ENCODE results near the gene CNOT1.
"Not testable (repeated sequence)": the region's sequence is repeated elsewhere in the genome, so short reads cannot be mapped to it uniquely, and the experiment has no call there.

CNOT1 gene

GRCh38 chr16:58577141-58577540, 52.5 kb downstream of the CNOT1 start:
- FAIRE-seq = no peak

DNA sequence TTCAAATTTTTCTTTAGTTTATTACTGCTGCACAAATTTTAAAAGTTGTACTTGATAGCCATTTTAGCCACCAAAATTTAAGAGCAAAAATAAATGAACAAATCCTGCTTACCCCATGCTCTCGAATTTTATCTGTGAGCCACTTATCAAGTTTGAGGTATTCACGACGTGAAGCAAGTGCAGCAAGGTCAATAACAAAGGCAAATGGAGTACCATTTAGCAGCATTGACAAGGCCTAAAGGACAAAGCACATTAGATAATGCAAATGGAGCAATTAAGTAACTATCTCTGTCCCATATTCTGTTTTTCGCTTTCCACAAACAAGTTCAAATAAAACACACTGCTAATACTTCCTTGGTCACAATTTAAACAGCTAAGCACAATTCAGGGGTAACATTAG, 54.7 kb downstream of the CNOT1 start:
- FAIRE-seq = no peak

DNA sequence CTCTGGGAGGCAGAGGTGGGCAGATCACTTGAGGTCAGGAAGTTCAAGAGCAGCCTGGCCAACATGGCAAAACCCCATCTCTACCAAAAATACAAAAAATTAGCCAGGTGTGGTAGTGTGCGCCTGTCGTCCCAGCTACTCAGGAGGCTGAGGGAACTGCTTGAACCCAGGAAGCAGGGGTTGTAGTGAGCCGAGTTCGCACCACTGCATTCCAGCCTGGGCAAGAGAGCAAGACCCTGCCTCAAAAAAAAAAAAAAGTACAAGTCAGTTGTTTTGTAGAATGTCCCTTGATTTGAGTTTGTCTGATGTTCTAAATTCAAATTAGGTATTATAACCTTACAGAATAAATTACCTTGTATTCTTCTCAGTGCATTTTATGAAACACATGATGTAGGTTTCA, 63.9 kb downstream of the CNOT1 start:
- FAIRE-seq = not testable (repeated sequence)

- FAIRE-seq = no peak
Observed at GRCh38 chr16:58563775-58564174, 65.9 kb downstream of the CNOT1 start.

- no peak for FAIRE-seq
Observed at GRCh38 chr16:58563235-58563634, 66.4 kb downstream of the CNOT1 start.

DNA sequence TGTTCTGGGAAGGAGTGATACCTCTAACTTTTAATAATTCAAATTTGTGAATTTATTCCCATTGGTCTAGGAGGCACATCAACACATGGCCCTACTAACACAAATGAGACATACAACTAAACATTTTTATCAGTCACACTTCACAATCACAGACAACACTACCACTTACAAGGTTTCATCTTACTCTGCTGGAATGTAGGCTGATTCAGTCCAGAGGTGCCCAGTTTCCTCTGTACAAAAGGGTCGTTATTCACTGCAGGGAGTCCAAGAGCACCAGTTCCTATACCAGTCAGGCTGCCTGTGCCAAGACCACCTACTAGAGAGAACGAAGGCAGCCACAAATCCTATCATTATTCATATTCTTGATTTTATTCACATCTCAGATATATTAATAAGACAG, 72.9 kb downstream of the CNOT1 start:
- no peak for FAIRE-seq

- no peak for FAIRE-seq
Observed at GRCh38 chr16:58551496-58551895, 78.1 kb downstream of the CNOT1 start.

GRCh38 chr16:58548378-58548777, 81.2 kb downstream of the CNOT1 start:
- no peak for FAIRE-seq

GRCh38 chr16:58543685-58544084, 85.9 kb downstream of the CNOT1 start:
- FAIRE-seq = no peak

DNA sequence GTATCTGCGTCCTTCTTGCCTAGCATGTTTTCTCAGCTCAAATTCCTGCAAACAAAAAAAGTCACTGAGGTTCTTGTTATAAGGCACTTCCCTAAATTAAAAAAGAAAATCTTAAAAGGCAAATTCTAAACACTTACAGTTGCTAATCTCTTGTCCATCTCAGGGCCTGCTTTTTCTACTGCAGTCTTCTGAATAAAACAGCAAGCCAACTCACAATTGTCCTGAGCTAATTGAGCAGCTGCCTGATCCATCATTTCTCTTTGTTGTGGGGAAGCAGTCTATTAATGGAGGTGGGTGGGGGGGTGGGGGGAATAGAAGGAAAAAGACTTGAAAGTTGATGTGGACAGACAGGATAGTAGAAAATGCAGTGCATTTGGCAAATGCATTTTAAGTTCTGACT, 87.3 kb downstream of the CNOT1 start:
- no peak for FAIRE-seq

- FAIRE-seq = no peak
Observed at GRCh38 chr16:58541711-58542110, 87.9 kb downstream of the CNOT1 start.

GRCh38 chr16:58537124-58537906, 92.3 kb downstream of the CNOT1 start:
- FAIRE-seq = no peak

GRCh38 chr16:58536278-58536677, 93.3 kb downstream of the CNOT1 start:
- no peak for FAIRE-seq

DNA sequence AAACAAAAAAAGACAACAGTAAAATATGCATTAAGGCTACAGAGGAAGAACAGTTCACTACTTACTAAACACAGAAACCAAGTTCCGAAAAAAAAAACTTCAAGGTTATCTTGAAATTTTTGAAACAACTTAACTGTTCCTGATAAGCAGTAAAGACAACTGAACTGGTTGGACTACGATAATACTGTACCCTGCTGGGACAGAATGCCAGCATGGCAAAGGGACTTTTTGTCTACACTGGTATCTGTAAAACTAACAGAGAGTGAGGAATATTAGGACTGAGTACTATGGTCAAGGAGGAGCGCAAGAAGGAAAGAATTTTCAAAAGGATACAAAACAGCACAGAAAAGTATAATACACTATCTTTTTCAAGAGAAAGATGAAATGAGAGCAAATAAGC, 94.5 kb downstream of the CNOT1 start:
- FAIRE-seq = no peak

- no peak for FAIRE-seq
Observed at GRCh38 chr16:58533751-58534470, 95.7 kb downstream of the CNOT1 start.

DNA sequence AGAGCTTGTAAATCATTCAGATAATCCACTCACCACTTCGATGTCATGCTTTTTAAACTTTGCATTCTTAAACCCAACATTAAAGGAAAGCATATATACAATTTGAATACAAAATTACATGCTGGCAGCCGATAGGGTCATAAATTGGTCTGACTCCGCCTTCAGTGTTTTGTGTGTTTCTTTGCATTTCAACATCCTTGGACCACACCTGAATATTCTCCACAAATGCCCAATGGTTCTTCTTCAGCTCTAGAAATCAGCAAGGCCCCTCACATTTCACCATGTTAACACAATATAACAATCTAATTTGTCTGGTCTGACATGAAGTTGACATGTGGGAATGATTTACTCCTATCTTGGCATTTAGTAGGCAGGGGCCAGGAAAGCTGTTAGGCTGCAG, 97.2 kb downstream of the CNOT1 start:
- FAIRE-seq = no peak

- FAIRE-seq = no peak
Observed at GRCh38 chr16:58530179-58530578, 99.4 kb downstream of the CNOT1 start.

GRCh38 chr16:58519707-58520106, 109.9 kb downstream of the CNOT1 start:
- FAIRE-seq = no peak

DNA sequence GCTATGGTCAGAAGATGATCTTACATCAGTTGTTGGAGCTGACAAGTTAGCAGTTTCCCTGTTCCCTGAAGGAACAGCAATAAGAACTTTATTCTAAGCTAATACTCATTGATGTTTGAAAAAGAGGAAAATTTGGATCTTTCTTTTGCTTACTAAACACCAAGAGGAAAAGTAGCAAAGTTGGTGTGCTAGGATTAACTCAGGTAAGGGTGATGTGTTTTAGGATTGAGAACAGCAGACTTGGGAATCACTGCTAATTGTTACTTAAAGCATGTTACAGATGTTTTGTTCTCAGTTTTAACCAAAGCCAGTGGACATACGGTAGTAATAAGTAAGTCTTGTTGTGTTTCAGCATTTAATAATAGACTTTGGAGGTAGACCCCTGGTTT, 110.7 kb downstream of the CNOT1 start:
- FAIRE-seq = no peak

- FAIRE-seq = no peak
Observed at GRCh38 chr16:58518083-58518979, 111.3 kb downstream of the CNOT1 start.

GRCh38 chr16:58516768-58517107, 112.9 kb downstream of the CNOT1 start:
- FAIRE-seq = no peak

- no peak for FAIRE-seq
Observed at GRCh38 chr16:58515871-58516767, 113.5 kb downstream of the CNOT1 start.

Data from endometrium (tissue), 2 donors.